Psoas muscle (tissue), 8 donors: Measurements from ENCODE around the gene PPP4R3B. TPM values are rescaled to one million over a fixed set of nuclear protein-coding genes. Genes with fewer than 3 reads are reported as not detected.
"Not testable (repeated sequence)": the region's sequence is repeated elsewhere in the genome, so short reads cannot be mapped to it uniquely, and the experiment has no call there.

Experiments used
- ATAC-seq, 4 donors: fragments of 200-7000 bp; cut with Tn5 transposase; one replicate each; pipeline ENCODE4 v1.9.1; 2020; ENCODE audit warnings: moderate library complexity in 3 of 4, mild to moderate bottlenecking in 2 of 4
- DNase-seq, 2 donors: peaks; one replicate each; pipeline ENCODE4 v3.0.0-alpha.2; 2020
- H3K27ac ChIP-seq: fragments of 200-600 bp; one replicate; pipeline ENCODE4 v1.8.0; 2022
- H3K27me3 ChIP-seq, 3 donors: fragments of 200-600 bp in 1 of 3; one replicate each; pipeline versions ENCODE4 v1.6.1 to v1.8.0; 2013 to 2022; ENCODE audit warnings: low read length in 2 of 3, mild to moderate bottlenecking in 2 of 3, moderate library complexity in 1 of 3; ENCODE audit not compliant: insufficient read depth in 3 of 3
- H3K36me3 ChIP-seq, 2 donors: fragments of 200-600 bp in 1 of 2; one replicate each; pipeline versions ENCODE4 v1.6.1 to v1.8.0; 2013 to 2022; ENCODE audit warnings: low read depth in 1 of 2, mild to moderate bottlenecking in 1 of 2, moderate library complexity in 1 of 2; ENCODE audit not compliant: insufficient read depth in 1 of 2
- H3K4me1 ChIP-seq: fragments of 200-600 bp; one replicate; pipeline ENCODE4 v1.8.0; 2022
- H3K4me3 ChIP-seq: fragments of 200-600 bp; one replicate; pipeline ENCODE4 v1.8.0; 2022; ENCODE audit warnings: mild to moderate bottlenecking
- H3K9me3 ChIP-seq: fragments of 200-600 bp; one replicate; pipeline ENCODE4 v1.8.0; 2022
- CTCF ChIP-seq: fragments of 200-600 bp; IDR thresholded peaks from one replicate; pipeline ENCODE4 v1.8.0; 2022; ENCODE audit warnings: antibody characterized with exemption
- WGBS, 3 donors: extraction: QIAGEN DNeasy Blood & Tissue Kit; methylation state at CpG; one replicate each; pipeline versions ENCODE4 v1.1.6 to v1.1.7; 2013; 5-methylcytosine and 5-hydroxymethylcytosine counted together
- intact Hi-C, 2 donors: fragments of 100-400 bp; cut with DNase I; formaldehyde crosslinking; loops; one replicate each; pipeline versions ENCODE4 v1.11.0 to v1.14.2; 2022
- polyA plus RNA-seq, 3 donors: library from polyadenylated mRNA; stranded (reverse); fragments of 200-250 nt; gene quantifications; one replicate each; pipeline ENCODE4 v1.2.3, GENCODE V29; 2013
- total RNA-seq, 4 donors: library from RNA; stranded (reverse); fragmentation: NEBNext Ultra II Directional in 2 of 4; extraction: Animal tissue kit (Norgen Biotek cat#: 25700) in 2 of 4; gene quantifications; one replicate each; pipeline versions ENCODE4 v1.2.1 to v1.2.4, GENCODE V29; 2021 to 2023
- donor health status: healthy with polysubstance abuse.
- donor health status: DM: no; HTN: no; CAD: no; lungs with moderate emphysema.
- donor health status: Bipolar disorder and iron deficiency.
- donor health status: healthy.
- donor health status: DM: yes; HTN: yes; CAD: no.
- donor health status: DM: no; HTN: no; CAD: no.
- donor health status: DM: no; HTN: no; CAD: no.
- donor health status: DM: yes; HTN: yes; CAD: no.

The PPP4R3B gene
- total and polyA plus RNA-seq, 7 donors: 11.8 to 32.8 (median 21.0) TPM

GRCh38 chr2:55556809-55557208, 60.6 kb downstream of the PPP4R3B start:
- ATAC-seq: no peak
- DNase-seq: no peak
- Histone ChIP-seq H3K27me3 (no peaks in the 10 kb centered on the region), H3K9me3 (no peaks in the 10 kb centered on the region), H3K36me3 (peaks cover 4 to 98% of the 10 kb centered on the region in 2 donors), H3K27ac (no peak overlapping the region), H3K4me1 (no peaks in the 10 kb centered on the region), H3K4me3 (no peak overlapping the region)
- WGBS, 3 donors: 89 to 95% (median 90%) methylated on average over 9 of the region's 9 CpGs
- TF ChIP-seq CTCF: no peak
- intact Hi-C loops: no loop called here

GRCh38 chr2:55555977-55556376, 61.4 kb downstream of the PPP4R3B start:
- no peak for TF ChIP-seq CTCF
- Histone ChIP-seq H3K4me1 (no peaks in the 10 kb centered on the region), H3K4me3 (no peak overlapping the region), H3K27me3 (no peaks in the 10 kb centered on the region), H3K27ac (no peak overlapping the region), H3K9me3 (no peaks in the 10 kb centered on the region), H3K36me3 (peaks cover 4 to 90% of the 10 kb centered on the region in 2 donors)
- no peak for DNase-seq
- ATAC-seq: no peak
- intact Hi-C loops: no loop called here

- no peaks in the 10 kb centered on the region for H3K9me3 ChIP-seq
- no peak overlapping the region for H3K27ac ChIP-seq
- DNase-seq (no peak), ATAC-seq (no peak)
- no peaks in the 10 kb centered on the region for H3K4me1 ChIP-seq
- no peaks in the 10 kb centered on the region for H3K27me3 ChIP-seq
- no peak overlapping the region for H3K4me3 ChIP-seq
- WGBS, 3 donors: 94 to 99% (median 98%) methylated on average over 3 of the region's 3 CpGs
- TF ChIP-seq CTCF: no peak
- intact Hi-C loops: no loop called here
- peaks cover 4 to 80% of the 10 kb centered on the region in 2 donors for H3K36me3 ChIP-seq
Observed at GRCh38 chr2:55553321-55553720, 64.1 kb downstream of the PPP4R3B start.

- intact Hi-C loops: no loop called here
- peaks cover 0 to 72% of the 10 kb centered on the region in 2 donors for H3K36me3 ChIP-seq
- WGBS, 3 donors: 76 to 83% (median 80%) methylated on average over 4 of the region's 4 CpGs
Observed at GRCh38 chr2:55550368-55551102, 66.9 kb downstream of the PPP4R3B start.

GRCh38 chr2:55547679-55548078, 69.7 kb downstream of the PPP4R3B start:
- H3K27ac ChIP-seq, H3K9me3 ChIP-seq, ATAC-seq, H3K27me3 ChIP-seq, H3K4me1 ChIP-seq, DNase-seq, H3K4me3 ChIP-seq, intact Hi-C loops: not testable (repeated sequence)
- WGBS, 3 donors: 94 to 99% (median 95%) methylated on average over 8 of the region's 8 CpGs
- H3K36me3 ChIP-seq: peaks cover 0 to 70% of the 10 kb centered on the region in 2 donors

More at GRCh38 chr2:55550368-55551102, 66.9 kb downstream of the PPP4R3B start:
- TF ChIP-seq CTCF: no peak
- ATAC-seq (no peak), DNase-seq (no peak)
- H3K4me1 ChIP-seq: no peaks in the 10 kb centered on the region
- H3K9me3 ChIP-seq: no peaks in the 10 kb centered on the region
- no peak overlapping the region for H3K27ac ChIP-seq
- H3K27me3 ChIP-seq: no peaks in the 10 kb centered on the region
- H3K4me3 ChIP-seq: no peak overlapping the region
